ENCODE results near the gene NAA60.
"Not testable (repeated sequence)": the region's sequence is repeated elsewhere in the genome, so short reads cannot be mapped to it uniquely, and the experiment has no call there.

Gene NAA60

DNA sequence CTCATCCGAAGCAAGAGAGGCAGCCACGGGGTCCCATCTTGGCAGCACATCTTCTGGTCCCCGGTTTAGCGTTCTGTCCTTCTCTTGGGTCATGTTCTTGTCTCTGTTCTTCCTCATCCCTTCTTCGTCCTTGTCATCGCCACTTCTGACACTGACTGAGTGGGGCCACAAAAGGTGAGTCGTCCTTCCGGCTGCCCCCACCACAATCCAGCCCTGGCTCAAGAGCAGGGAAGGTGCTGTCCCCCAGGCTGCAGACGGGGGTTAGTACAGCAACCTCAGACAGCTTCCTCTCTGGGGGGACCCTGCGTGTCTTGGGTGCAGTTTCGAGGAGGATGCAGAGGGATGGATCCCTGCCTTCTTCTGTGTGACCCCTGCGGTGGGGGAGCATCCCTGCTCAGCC is 21.8 kb downstream of the NAA60 start:
- DNase-seq: no peak

DNA sequence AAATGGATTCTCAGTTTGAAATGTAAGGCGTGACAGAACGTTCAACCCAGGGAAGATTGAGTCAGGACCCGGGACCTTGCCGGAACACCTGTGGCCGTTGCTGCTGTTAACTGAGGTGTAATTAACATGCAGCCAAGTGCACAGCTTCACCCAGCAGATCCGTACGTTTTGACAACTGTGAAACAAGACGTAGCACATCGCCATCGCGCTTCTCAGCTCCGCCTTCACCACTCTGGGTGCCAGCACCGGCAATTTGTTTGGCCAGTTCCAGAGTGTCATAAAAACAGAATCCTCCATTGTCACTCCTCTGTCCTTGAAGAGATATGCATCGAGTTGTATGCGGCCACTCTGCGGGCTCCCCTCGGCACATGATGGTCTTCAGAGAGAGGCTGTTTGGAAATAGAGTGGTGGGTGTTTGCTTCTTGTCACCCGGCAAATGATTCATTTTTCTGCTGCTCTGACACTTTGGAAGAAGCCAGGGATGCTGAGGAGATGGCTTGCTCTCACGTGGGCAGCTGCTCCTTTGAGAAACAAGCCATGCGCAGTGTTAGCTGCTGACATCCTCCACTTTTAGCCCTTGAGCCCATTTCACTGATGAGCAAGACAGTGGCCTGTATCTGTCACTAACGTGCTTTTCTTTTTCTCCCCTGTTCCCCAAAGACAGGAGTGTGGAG is 22.6 kb downstream of the NAA60 start:
- no peak for DNase-seq

DNA sequence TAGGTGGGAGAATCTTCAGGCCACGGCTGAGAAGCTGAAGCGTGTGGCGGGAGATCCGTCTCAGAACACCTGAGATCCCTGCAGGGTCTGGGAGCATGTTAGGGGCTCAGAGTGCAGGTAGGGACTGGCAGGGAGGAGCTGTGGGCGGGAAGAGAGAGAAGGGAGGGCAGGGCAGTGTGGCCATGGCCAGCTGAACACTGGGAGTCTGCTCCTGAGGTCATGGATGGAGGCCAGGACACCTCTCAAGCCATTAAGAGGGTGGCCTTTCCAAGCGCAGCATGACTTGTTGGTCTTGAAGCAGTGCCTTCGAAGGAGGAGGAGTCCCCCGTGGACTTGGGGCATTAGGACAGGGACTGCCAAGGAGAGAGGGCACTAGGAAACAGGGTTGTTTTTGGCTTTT is 23.7 kb downstream of the NAA60 start:
- no peak for DNase-seq

DNA sequence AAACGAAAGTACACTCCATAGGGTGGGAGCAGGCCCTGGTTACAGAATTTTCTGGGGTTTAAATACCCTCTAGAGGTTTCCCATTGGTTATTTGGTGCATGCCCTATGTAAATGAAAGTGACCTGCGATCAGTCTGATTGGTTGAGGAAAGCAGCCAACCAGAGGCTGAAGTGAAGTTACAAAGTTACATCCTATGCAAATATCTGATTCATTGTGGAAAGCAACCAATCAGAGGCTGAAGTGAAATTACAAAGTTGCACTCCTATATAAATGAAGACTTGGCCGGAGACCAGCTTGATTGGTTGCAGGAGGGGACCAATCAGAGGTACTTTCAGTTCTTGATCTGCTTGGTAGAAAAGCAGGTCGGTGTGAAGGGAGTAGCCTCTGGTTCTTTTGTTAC is 24.4 kb downstream of the NAA60 start:
- no peak for DNase-seq

DNA sequence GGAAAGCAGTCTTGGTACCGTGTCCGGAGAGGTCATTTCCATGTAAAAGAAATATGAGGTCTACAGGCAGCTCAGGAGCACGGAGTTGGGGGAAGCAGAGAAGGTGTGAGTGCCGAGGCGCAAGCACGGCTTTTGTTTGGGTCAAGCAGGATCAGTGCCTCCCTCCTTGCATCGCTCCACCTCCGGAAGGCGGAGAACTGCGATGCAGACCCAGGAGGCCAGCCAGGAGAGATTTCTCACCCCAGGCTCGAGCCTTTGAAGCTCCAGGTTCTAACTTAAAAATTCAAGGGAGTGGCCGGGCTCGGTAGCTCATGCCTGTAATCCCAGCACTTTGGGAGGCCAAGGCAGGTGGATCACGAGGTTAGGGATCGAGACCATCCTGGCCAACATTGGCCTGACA is 25.0 kb downstream of the NAA60 start:
- no peak for DNase-seq

DNA sequence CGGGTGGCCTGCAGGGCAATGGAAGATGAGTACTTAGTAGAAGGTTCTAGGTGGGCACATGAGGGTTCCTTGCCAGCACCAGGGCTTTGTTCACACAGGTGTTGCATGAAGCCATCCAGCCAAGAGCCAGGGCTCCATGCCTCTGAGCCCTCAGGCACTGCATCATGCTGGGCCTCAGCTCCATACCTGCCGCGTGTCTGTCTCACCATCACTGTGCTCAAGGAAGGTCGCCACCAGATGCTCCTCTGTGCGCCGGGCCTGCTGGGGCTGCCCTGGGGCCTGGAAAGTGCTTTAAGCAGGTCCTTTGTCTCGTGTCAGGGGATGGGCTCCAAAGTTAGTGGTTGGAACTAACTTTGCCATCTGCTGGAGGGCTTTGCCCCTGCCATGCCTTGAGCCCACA is 26.3 kb downstream of the NAA60 start:
- no peak for DNase-seq

DNA sequence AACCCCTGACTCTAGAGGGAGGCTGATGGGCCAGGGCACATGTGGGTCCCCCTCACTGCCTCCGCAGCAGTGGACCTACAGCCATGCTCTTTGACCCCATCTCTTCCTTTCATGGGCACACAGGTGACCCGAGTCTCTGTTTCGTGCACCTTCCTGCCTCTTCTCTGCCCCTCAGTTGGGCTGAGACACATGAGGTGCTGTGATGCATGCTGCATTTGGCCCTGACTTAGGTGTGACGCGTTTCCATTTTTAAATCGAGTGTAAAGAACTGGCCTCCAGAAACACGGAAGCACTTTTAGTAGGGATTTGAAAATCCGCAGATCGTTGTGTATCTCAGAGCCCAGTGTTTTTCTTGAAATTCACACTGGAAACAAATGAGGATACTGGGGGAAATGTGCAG is 27.2 kb downstream of the NAA60 start:
- no peak for DNase-seq

DNA sequence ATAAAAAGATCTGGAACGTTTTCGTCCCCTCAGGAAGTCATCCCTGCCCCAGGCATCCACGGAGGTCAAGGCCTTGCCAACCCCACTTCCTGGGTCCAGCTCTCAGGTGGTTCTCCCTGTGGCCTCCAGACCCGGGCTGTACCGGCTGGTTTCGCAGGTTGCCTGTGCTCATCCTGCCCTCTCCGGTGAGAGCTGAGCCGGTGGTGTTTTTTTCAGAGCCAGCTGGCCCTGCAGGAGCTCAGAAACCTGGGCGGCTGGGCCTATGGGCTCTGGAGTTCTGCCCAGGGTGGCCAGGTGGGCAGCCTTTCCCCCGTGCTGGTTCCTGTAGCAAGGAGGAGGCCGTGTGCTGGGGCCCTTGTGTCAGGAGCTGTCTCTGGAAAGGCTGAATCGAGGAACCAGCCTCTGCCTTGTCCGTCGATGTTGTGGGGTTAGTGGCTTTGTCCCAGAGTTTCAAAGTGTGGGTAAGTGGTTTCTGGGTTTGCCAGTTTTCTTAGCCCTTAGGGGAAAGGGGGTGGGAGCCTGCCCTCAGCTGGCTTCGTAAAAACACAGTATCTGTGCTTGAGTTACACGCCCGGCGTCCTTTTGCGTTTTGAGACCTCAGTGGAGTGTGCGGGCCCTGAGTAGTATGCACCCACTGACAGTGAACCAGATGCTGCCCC is 28.2 kb downstream of the NAA60 start:
- no peak for DNase-seq

DNA sequence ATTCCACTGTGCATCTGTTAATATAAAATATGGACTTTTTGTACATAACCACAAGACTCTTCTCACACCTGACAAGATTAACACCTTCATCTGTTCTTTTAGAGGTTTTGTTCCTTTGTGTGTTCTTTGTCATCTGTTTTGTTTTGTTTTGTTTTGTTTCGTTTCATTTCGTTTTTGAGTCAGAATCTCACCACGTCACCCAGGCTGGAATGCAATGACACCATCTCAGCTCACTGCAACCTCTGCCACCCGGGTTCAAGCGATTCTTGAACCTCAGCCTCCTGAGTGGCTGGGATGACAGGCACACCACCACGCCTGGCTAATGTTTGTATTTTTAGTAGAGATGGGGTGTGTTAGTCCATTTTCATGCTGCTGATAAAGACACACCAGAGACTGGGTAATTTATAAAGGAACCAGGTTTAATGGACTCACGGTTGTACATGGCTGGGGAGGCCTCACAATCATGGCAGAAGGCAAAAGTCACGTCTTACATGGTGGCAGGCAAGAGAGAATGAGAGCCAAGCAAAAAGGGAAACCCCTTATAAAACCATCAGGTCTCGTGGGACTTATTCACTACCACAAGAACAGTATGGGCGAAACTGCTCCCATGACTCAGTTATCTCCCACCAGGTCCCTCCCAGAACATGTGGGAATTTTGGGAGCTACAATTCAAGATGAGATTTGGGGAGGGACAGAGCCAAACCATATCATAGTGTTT is 29.6 kb downstream of the NAA60 start:
- no peak for DNase-seq

DNA sequence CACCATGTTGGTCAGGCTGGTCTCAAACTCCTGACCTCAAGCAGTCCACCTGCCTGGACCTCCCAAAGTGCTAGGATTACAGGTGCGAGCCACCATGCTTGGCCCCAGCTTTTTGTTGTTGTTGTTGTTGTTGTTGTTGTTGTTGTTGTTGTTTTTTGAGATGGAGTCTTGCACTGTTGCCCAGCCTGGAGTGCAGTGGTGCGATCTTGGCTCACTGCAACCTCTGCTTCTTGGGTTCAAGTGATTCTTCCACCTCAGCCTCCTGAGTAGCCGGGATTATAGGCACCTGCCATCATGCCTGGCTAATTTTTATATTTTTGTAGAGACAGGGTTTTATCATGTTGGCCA is 30.1 kb downstream of the NAA60 start:
- DNase-seq: not testable (repeated sequence)

DNA sequence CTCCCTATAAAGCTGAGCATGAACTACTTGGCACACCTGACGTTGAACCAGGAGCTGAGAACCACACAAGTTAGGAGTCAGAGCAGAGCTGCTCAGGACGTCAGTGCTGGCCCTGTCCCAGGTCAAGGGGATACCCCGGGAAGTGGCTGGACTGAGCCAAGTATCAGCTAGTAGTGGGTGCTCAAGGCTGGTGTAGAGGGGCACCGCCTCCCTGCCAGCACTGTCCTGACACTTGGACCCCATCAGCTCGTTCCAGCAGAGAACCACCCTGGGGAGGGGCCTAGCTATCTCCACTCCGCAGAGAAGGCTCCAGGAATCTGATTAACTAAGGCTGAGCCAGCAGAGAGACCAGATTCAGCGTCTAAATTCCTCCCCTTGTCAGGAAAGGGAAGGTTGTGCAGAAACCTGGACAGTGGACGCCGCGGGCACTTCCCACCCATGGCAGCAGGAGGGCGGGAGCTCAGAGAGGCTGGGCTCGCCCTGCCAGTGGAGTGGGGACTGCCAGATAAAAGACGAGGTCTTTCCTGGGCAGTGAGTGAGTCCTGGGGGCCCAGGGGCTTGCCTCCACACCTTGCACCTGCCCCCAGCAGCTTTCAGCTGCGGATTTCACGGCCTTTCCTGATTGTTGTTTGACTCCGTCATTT is 30.8 kb downstream of the NAA60 start:
- DNase-seq: no peak

DNA sequence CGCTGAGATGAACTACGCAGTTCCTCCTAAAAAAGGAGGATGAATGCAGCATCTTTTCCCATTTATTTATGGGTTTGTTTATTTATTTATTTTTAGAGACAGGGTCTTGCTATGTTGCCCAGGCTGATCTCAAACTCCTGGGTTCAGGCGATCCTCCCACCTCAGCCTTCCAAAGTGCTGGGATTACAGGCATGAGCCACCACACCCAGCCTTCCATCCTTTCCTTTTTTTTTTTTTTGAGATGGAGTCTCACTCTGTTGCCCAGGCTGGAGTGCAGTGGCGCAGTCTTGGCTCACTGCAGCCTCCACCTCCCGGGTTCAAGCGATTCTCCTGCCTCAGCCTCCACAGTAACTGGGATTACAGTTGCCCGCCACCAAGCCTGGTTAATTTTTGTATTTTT is 31.4 kb downstream of the NAA60 start:
- not testable (repeated sequence) for DNase-seq

DNA sequence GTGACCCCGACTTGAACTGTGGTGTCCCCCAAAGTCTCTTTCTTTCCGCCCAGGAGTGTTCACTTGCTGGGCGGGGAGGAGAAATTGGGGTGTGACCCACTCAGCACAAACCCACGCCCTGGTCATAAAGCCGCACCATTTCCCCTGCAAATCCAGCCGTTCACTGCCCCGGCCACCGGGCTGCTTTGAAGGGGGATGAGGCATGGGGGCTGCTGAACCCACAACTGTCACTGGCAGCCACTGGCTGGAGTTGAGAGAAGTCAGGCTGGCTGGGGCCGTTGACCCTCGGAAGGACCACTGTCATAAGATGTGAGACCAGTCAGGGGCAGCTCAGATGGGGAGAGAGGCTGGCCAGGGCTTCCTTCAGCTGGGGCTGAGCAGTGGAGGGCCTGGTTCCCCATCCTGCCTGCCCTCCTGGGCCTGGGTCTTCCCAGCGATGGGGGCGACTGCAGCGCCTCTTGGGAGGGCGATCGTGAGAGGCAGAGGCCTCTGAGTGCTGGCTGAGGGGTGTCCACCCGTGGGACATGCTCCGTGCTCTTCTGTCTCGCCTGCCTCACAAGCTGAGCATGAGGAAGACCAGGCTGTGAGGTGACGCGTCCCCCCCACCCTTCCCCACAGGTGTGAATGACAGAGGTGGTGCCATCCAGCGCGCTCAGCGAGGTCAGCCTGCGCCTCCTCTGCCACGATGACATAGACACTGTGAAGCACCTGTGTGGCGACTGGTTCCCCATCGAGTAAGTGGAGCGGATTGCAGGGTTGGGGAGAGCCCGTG is 32.3 kb downstream of the NAA60 start:
- DNase-seq: no peak

DNA sequence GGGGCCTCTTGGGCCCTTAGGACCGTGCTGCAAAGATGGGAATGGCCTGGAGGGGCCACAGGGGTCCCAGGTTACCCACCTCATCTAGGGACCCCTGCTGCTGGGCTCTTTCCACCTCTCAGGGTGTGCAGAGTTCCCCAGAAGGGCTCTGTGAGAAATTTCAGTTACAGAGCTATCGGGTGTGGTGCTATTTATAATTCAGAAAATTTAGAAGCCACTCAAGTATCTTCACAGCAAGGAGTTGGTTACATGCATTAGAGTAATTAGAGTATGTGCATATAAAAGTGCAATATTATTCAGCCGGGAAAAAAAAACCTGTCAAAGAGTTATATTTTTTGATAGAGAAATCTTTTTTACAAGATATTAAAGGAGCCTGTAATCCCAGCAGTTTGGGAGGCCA is 32.9 kb downstream of the NAA60 start:
- no peak for DNase-seq

DNA sequence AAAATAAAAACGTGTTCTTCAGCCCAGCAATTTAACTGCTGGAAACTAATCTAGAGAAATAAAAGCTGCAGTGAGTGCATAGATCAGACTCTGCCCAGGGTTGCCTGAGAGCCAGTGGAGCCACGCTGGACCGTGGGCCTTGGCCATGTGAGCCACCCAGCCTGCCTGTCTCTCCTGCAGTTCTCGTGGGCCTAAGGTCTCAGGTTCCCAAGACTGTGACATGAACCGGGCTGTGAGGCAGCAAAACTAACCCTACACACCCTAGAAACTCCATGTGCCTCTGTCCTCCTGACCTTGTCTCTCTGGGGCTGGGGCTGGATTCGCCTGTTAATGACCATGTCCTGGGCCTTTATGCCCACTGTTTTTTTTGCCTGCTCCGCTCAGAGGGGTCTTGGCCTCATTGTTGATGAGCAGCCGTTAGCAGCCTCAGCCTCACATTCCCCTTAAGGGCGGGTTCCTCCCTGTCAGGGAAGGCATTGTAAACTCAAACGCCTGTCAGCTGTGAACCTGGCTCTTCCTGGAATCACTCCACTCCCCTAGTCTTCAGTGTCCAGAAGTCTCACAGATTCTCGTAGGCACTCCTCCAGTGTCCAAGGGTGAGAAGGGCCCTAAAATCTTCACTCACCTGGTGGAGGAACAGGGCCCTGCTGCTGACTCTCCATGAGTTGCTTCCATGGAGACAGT is 34.9 kb downstream of the NAA60 start:
- no peak for DNase-seq

DNA sequence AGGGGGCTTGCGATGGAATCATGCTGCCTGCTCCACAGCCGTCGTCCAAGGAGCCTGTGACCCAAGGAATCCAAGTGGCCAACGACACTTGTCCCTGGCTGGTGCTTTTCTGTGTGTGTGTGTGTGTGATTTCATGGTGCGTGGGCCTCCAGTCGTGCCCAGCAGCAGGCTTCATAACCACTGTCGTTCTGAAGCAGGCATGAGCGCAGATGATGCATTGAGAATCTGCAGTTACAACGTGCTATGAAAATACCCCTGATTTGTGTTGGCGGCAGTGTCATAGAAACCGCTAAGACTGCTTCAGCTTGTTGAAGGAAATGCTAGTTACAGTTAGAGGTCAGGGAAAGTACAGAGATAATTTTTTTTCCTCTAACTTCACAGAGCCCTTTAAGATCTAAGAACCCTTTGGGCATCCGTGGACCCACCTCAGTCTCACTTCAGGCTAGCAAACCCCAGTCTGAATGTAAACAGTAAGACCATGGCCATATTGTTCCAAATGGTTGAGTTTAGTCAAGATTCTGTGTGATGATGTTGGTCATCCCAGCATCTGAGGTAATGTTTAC is 36.3 kb downstream of the NAA60 start:
- DNase-seq: no peak

DNA sequence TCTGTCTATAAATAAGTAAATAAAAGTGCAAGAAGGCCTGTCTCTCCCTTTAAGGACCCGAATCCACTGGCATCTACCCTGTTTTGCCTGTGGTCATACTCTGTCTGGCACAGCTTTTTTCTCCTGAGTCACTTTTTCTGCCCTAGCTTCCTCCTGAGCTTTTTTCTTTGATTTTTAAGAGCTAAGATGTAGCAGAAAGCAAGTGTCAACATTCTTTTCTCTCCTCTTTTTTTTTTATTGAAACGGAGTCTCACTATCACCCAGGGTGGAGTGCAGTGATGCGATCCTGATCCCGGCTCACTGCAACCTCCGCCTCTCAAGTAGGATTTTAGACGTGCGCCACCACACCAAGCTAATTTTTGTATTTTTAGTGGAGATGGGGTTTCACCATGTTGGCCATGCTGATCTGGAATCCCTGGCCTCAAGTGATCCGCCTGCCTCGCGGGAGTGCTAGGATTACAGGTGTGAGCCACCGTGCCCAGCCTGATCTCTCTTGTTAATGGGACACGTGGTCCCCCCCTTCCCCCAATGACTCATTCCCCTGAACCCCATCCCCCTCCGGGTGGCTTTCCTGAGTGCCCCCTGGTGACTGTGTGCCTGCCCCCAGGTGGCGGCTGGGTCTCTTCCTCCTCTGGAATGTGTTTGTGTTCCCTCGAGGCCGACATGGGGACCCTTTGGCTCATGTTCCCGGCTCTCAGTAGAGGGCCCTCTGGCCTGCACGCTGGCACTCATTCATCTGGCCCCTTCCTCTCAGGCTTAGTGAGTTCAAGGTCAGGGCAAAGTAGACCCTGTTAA is 37.6 kb downstream of the NAA60 start:
- no peak for DNase-seq

DNA sequence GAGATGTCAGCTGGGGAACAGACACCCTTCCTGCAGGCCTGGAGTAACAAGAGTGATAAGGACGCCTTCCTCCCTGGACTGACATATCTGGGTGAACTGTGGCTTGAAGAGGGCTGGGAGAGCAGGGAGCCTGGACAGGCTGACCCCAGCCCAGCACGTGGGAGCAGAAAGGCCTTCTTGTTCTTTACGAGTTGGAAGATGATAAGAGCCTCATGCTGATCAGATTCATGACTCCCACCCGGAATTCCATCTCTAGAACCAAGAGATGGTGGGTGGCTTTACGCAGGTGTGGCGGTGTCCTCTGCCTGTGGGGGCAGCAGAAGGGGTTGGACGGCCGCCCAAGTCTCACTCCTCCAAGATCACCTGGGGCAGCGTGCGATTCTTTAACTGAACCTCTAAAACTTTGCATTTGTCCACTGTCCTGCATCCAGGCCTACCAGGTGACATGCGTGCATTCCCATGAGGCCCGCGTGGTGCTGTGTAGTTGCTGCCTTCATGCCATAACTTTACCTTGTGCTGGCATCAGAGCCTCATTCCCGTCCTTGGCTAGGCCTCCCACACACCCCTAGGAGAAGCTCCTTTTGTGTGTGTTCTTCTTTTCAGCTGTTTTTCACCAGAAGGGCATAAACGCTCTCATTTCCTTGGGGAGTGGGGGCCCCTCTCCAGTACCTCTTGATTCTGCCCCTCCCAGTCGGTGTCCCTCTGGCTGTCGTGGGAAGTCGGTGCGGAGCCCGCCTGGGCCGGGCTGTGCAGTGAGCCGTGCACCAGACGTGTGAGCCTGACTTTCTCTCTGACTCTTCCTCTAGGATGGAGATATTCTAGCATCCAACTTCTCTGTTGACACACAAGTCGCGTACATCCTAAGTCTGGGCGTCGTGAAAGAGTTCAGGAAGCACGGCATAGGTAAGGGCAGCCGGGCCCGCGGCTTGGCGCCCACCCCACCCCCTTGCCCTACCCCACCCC is 38.5 kb downstream of the NAA60 start:
- DNase-seq: no peak

DNA sequence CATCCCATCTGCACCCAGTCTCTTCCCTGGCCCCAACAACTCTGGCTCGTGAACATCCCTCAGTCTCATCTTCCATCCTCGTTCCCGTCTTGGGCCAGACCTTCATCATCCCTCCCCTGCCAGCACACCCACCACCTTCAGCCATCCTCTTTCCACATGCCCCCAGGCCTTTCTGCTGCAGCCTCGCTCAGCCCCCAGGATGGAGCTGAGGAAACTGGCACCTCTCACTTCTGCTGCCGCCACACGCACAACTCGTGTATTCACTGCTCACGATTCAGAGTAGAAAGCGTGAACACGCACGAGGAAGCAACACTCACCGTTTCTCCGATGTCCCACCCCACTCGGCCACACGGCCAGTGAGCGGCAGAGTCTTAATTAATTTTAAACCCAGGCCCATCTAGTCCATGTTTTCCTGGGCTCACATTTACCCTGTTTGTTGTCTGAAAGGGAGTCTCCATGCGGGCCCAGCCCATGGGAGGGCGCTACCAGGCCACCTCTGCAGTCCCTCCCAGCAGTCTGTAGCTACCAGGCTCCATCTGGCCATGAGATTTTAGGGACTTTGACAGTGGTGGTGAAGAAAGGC is 39.3 kb downstream of the NAA60 start:
- DNase-seq: no peak

Data from stimulated activated CD4-positive, alpha-beta T cell treated with anti-CD3 and anti-CD28 coated beads, Interleukin-15, amount 100 ng/mL, for 24 hours (primary cell).